ENCODE data around the gene ANKRD44.
"Not testable (repeated sequence)": the region's sequence is repeated elsewhere in the genome, so short reads cannot be mapped to it uniquely, and the experiment has no call there.

Gene ANKRD44

GRCh38 chr2:197310271-197310985, at the start of gene ANKRD44:
Gene ANKRD44 (minus strand): TSS chr2:197310780. CDS start chr2:197310604, 176 bp downstream.
- DNase-seq, result peak; percentile 88

- no peak for DNase-seq
Measured at GRCh38 chr2:197359859-197360258, 49.3 kb upstream of the ANKRD44 start.

GRCh38 chr2:197358931-197359330, 48.4 kb upstream of the ANKRD44 start:
- DNase-seq, result peak; percentile 9

GRCh38 chr2:197357986-197358385, 47.4 kb upstream of the ANKRD44 start:
- no peak for DNase-seq

- no peak for DNase-seq
Measured at GRCh38 chr2:197356136-197356535, 45.6 kb upstream of the ANKRD44 start.

- DNase-seq, result no peak
Measured at GRCh38 chr2:197354169-197354558, 43.6 kb upstream of the ANKRD44 start.

GRCh38 chr2:197353393-197354168, 43.0 kb upstream of the ANKRD44 start:
- no peak for DNase-seq

- no peak for DNase-seq
Measured at GRCh38 chr2:197349699-197350098, 39.1 kb upstream of the ANKRD44 start.

GRCh38 chr2:197348721-197349360, 38.3 kb upstream of the ANKRD44 start:
- DNase-seq, result no peak

GRCh38 chr2:197345846-197346370, 35.3 kb upstream of the ANKRD44 start:
- no peak for DNase-seq

GRCh38 chr2:197343968-197344367, 33.4 kb upstream of the ANKRD44 start:
- DNase-seq, result not testable (repeated sequence)

GRCh38 chr2:197340591-197340990, 30.0 kb upstream of the ANKRD44 start:
- DNase-seq, result no peak

- no peak for DNase-seq
Measured at GRCh38 chr2:197339496-197340220, 29.1 kb upstream of the ANKRD44 start.

GRCh38 chr2:197339016-197339415, 28.4 kb upstream of the ANKRD44 start:
- no peak for DNase-seq

GRCh38 chr2:197332641-197333040, 22.1 kb upstream of the ANKRD44 start:
- no peak for DNase-seq

GRCh38 chr2:197328461-197328860, 17.9 kb upstream of the ANKRD44 start:
- no peak for DNase-seq

- peak; percentile 16 for DNase-seq
Measured at GRCh38 chr2:197327472-197328098, 17.0 kb upstream of the ANKRD44 start.

GRCh38 chr2:197327073-197327471, 16.5 kb upstream of the ANKRD44 start:
- DNase-seq, result no peak

- no peak for DNase-seq
Measured at GRCh38 chr2:197324801-197325200, 14.2 kb upstream of the ANKRD44 start.

- DNase-seq, result no peak
Measured at GRCh38 chr2:197322724-197323720, 12.4 kb upstream of the ANKRD44 start.

- DNase-seq, result no peak
Measured at GRCh38 chr2:197322143-197322542, 11.6 kb upstream of the ANKRD44 start.
